ENCODE data around the gene TET1. TPM values are rescaled to one million over a fixed set of nuclear protein-coding genes. Genes with fewer than 3 reads are reported as not detected.
"Not testable (repeated sequence)": the region's sequence is repeated elsewhere in the genome, so short reads cannot be mapped to it uniquely, and the experiment has no call there.

TET1 gene
- 1.3 and 2.1 TPM in 2 replicates for total RNA-seq (2014; rRNA removed; shearing (Covaris generic))
- 0.68 and 0.84 TPM in 2 replicates for polyA plus RNA-seq (2016; fragmentation: Nextera tagmentation; extraction: Ambion mirVana)

- H3K4me1 ChIP-seq (ENCODE audit: insufficient read depth): peaks cover 21% of the 10 kb centered on the region
- H3K9ac ChIP-seq: peak within 1 kb of the TSS; percentile 62
- 2 to 3% methylated on average over 43 to 61 of the region's 66 CpGs for WGBS, 2 experiments (ENCODE audit: low coverage in 1 of 2, low lambda C conversion rate in 2 of 2, missing lambda C conversion rate in 2 of 2)
- in situ Hi-C loops (cut with MboI): no loop called here
- peak within 1 kb of the TSS; percentile 82 for H3K4me2 ChIP-seq (ENCODE audit: unreplicated experiment)
- H4K20me1 ChIP-seq (ENCODE audit: insufficient read depth): no peaks in the 10 kb centered on the region
- no peaks in the 10 kb centered on the region for H3K9me3 ChIP-seq (ENCODE audit: low read depth)
- H2AFZ ChIP-seq: peak within 1 kb of the TSS; percentile 89
- H3K9me2 ChIP-seq (ENCODE audit: insufficient read depth): no peaks in the 10 kb centered on the region
- H3K36me3 ChIP-seq (ENCODE audit: low read depth): no peaks in the 10 kb centered on the region
- 0 out of 2 replicates have a peak within 1 kb of the TSS, but pooled peaks have one; percentile 3 for H3K27ac ChIP-seq
- peak within 1 kb of the TSS; percentile 75 for H3K4me3 ChIP-seq
- peak; percentile 57 for DNase-seq
- peaks cover 7% of the 10 kb centered on the region; the same call in 1 of the 2 replicates for H3K79me2 ChIP-seq (ENCODE audit: insufficient read depth)
- H3F3A ChIP-seq (ENCODE audit: insufficient read depth): peaks cover 8% of the 10 kb centered on the region; the same call in 1 of the 2 replicates
- TF ChIP-seq EZH2 (IDR thresholded peaks at IDR 0.05; ENCODE audit: insufficient read depth, poor library complexity, severe bottlenecking) (no peak), EZH2phosphoT487 (IDR thresholded peaks at IDR 0.05; ENCODE audit: insufficient read depth, low read depth) (no peak)
- no peaks in the 10 kb centered on the region for H3K27me3 ChIP-seq (replicated peaks; ENCODE audit: insufficient read depth)
Observed at GRCh38 chr10:68560186-68560942, at the start of gene TET1. Gene TET1 (plus strand): TSS chr10:68560337. CDS start chr10:68572339, 12,002 bp downstream.

- Histone ChIP-seq H3K79me2 (ENCODE audit: insufficient read depth) (peaks cover 54% of the 10 kb centered on the region), H3F3A (ENCODE audit: insufficient read depth) (peaks cover 23% of the 10 kb centered on the region), H3K4me2 (ENCODE audit: unreplicated experiment) (peak overlapping the region; percentile 49), H3K27ac (peak overlapping the region; percentile 72), H3K4me1 (ENCODE audit: insufficient read depth) (peaks cover 20% of the 10 kb centered on the region), H3K4me3 (peak overlapping the region; percentile 27; the same call in 1 of the 2 replicates)
- H3K9ac ChIP-seq; H2AFZ ChIP-seq; H4K20me1 ChIP-seq (ENCODE audit: insufficient read depth); H3K9me3 ChIP-seq (ENCODE audit: low read depth); H3K36me3 ChIP-seq (ENCODE audit: low read depth); H3K9me2 ChIP-seq (ENCODE audit: insufficient read depth); in situ Hi-C loops (cut with MboI); H3K27me3 ChIP-seq (replicated peaks; ENCODE audit: insufficient read depth): not testable (repeated sequence)
- peak; percentile 2 for DNase-seq
- WGBS, 2 experiments (ENCODE audit: low coverage in 1 of 2, low lambda C conversion rate in 2 of 2, missing lambda C conversion rate in 2 of 2): 53 to 58% methylated on average over 2 of the region's 2 CpGs
Observed at GRCh38 chr10:68516216-68516615, 43.9 kb upstream of the TET1 start.

- peaks cover 23% of the 10 kb centered on the region for H3F3A ChIP-seq (ENCODE audit: insufficient read depth)
- H3K27ac ChIP-seq: peak overlapping the region; percentile 72
- H2AFZ ChIP-seq: no peak overlapping the region
- H3K79me2 ChIP-seq (ENCODE audit: insufficient read depth): peaks cover 55% of the 10 kb centered on the region
- no peaks in the 10 kb centered on the region for H3K36me3 ChIP-seq (ENCODE audit: low read depth)
- DNase-seq: peak; percentile 89
- peaks cover 20% of the 10 kb centered on the region for H3K4me1 ChIP-seq (ENCODE audit: insufficient read depth)
- no peaks in the 10 kb centered on the region for H4K20me1 ChIP-seq (ENCODE audit: insufficient read depth)
- peak overlapping the region; percentile 49 for H3K4me2 ChIP-seq (ENCODE audit: unreplicated experiment)
- no peaks in the 10 kb centered on the region for H3K9me2 ChIP-seq (ENCODE audit: insufficient read depth)
- no peaks in the 10 kb centered on the region for H3K27me3 ChIP-seq (replicated peaks; ENCODE audit: insufficient read depth)
- H3K4me3 ChIP-seq: peak overlapping the region; percentile 27
- no peak for TF ChIP-seq EZH2 (IDR thresholded peaks at IDR 0.05; ENCODE audit: insufficient read depth, poor library complexity, severe bottlenecking)
- no peak for TF ChIP-seq EZH2phosphoT487 (IDR thresholded peaks at IDR 0.05; ENCODE audit: insufficient read depth, low read depth)
- no peaks in the 10 kb centered on the region for H3K9me3 ChIP-seq (ENCODE audit: low read depth)
- no peak overlapping the region for H3K9ac ChIP-seq
- 1 to 7% methylated on average over 4 of the region's 4 CpGs for WGBS, 2 experiments (ENCODE audit: low coverage in 1 of 2, low lambda C conversion rate in 2 of 2, missing lambda C conversion rate in 2 of 2)
- in situ Hi-C loops (cut with MboI): no loop called here
Observed at GRCh38 chr10:68516766-68517165, 43.4 kb upstream of the TET1 start.

GRCh38 chr10:68517188-68517587, 42.9 kb upstream of the TET1 start:
- peak overlapping the region; percentile 72 for H3K27ac ChIP-seq
- no peaks in the 10 kb centered on the region for H3K9me2 ChIP-seq (ENCODE audit: insufficient read depth)
- TF ChIP-seq EZH2 (IDR thresholded peaks at IDR 0.05; ENCODE audit: insufficient read depth, poor library complexity, severe bottlenecking) (no peak), EZH2phosphoT487 (IDR thresholded peaks at IDR 0.05; ENCODE audit: insufficient read depth, low read depth) (no peak)
- no peak overlapping the region for H2AFZ ChIP-seq
- H3K36me3 ChIP-seq (ENCODE audit: low read depth): no peaks in the 10 kb centered on the region
- no peak overlapping the region for H3K9ac ChIP-seq
- WGBS, 2 experiments (ENCODE audit: low coverage in 1 of 2, low lambda C conversion rate in 2 of 2, missing lambda C conversion rate in 2 of 2): 85 to 90% methylated on average over 5 of the region's 5 CpGs
- peaks cover 20% of the 10 kb centered on the region for H3K4me1 ChIP-seq (ENCODE audit: insufficient read depth)
- peak; percentile 15 for DNase-seq
- no peaks in the 10 kb centered on the region for H3K9me3 ChIP-seq (ENCODE audit: low read depth)
- H3K27me3 ChIP-seq (replicated peaks; ENCODE audit: insufficient read depth): no peaks in the 10 kb centered on the region
- 0 out of 2 replicates have a peak overlapping the region, but pooled peaks have one; percentile 24 for H3K4me3 ChIP-seq
- H3F3A ChIP-seq (ENCODE audit: insufficient read depth): peaks cover 23% of the 10 kb centered on the region
- H3K4me2 ChIP-seq (ENCODE audit: unreplicated experiment): peak overlapping the region; percentile 49
- H4K20me1 ChIP-seq (ENCODE audit: insufficient read depth): no peaks in the 10 kb centered on the region
- in situ Hi-C loops (cut with MboI): no loop called here
- peaks cover 59% of the 10 kb centered on the region for H3K79me2 ChIP-seq (ENCODE audit: insufficient read depth)

- H4K20me1 ChIP-seq (ENCODE audit: insufficient read depth); H3K9me3 ChIP-seq (ENCODE audit: low read depth); in situ Hi-C loops (cut with MboI); H3K4me3 ChIP-seq; DNase-seq; H2AFZ ChIP-seq; H3K9me2 ChIP-seq (ENCODE audit: insufficient read depth); H3K4me2 ChIP-seq (ENCODE audit: unreplicated experiment); H3K27ac ChIP-seq; H3K27me3 ChIP-seq (replicated peaks; ENCODE audit: insufficient read depth); H3K9ac ChIP-seq; H3K36me3 ChIP-seq (ENCODE audit: low read depth): not testable (repeated sequence)
- peaks cover 23% of the 10 kb centered on the region for H3F3A ChIP-seq (ENCODE audit: insufficient read depth)
- peaks cover 73% of the 10 kb centered on the region for H3K79me2 ChIP-seq (ENCODE audit: insufficient read depth)
- H3K4me1 ChIP-seq (ENCODE audit: insufficient read depth): peaks cover 20% of the 10 kb centered on the region
- WGBS, 2 experiments (ENCODE audit: low coverage in 1 of 2, low lambda C conversion rate in 2 of 2, missing lambda C conversion rate in 2 of 2): 92 to 96% methylated on average over 11 of the region's 11 CpGs
Observed at GRCh38 chr10:68518609-68519008, 41.5 kb upstream of the TET1 start.

- H3K9ac ChIP-seq; H3K4me1 ChIP-seq (ENCODE audit: insufficient read depth); H3F3A ChIP-seq (ENCODE audit: insufficient read depth); H3K27me3 ChIP-seq (replicated peaks; ENCODE audit: insufficient read depth); in situ Hi-C loops (cut with MboI); H3K36me3 ChIP-seq (ENCODE audit: low read depth); H3K4me2 ChIP-seq (ENCODE audit: unreplicated experiment); H3K4me3 ChIP-seq; H3K9me3 ChIP-seq (ENCODE audit: low read depth); H3K9me2 ChIP-seq (ENCODE audit: insufficient read depth); H2AFZ ChIP-seq; DNase-seq; H4K20me1 ChIP-seq (ENCODE audit: insufficient read depth); H3K27ac ChIP-seq: not testable (repeated sequence)
- H3K79me2 ChIP-seq (ENCODE audit: insufficient read depth): peaks cover 56% of the 10 kb centered on the region
- WGBS, 2 experiments (ENCODE audit: low coverage in 1 of 2, low lambda C conversion rate in 2 of 2, missing lambda C conversion rate in 2 of 2): 67 to 88% methylated on average over 3 to 5 of the region's 5 CpGs
Observed at GRCh38 chr10:68525490-68526038, 34.6 kb upstream of the TET1 start.
